Thymus (tissue), 11 donors: ENCODE results near the gene RTP3. TPM values are rescaled to one million over a fixed set of nuclear protein-coding genes. Genes with fewer than 3 reads are reported as not detected.

Source experiments
- DNase-seq, 9 donors: peaks; one replicate each; pipeline ENCODE4 v3.0.0-alpha.2; 2013; ENCODE audit warnings: low spot score in 9 of 9, low read depth in 6 of 9, missing footprints in 1 of 9
- H3K27ac ChIP-seq, 2 donors: one replicate each; pipeline ENCODE4 v1.5.1; 2013; ENCODE audit warnings: control low read depth in 1 of 2, low read depth in 1 of 2, low read length in 1 of 2, mild to moderate bottlenecking in 1 of 2, moderate library complexity in 1 of 2
- H3K27me3 ChIP-seq, 2 donors: one replicate each; pipeline ENCODE4 v1.5.1; 2013; ENCODE audit warnings: low read length in 1 of 2; ENCODE audit not compliant: control insufficient read depth in 2 of 2, insufficient read depth in 1 of 2
- H3K36me3 ChIP-seq, 2 donors: one replicate each; pipeline ENCODE4 v1.5.1; 2013; ENCODE audit warnings: low read length in 1 of 2, mild to moderate bottlenecking in 1 of 2, moderate library complexity in 1 of 2; ENCODE audit not compliant: control insufficient read depth in 2 of 2, insufficient read depth in 2 of 2
- H3K4me1 ChIP-seq, 2 donors: one replicate each; pipeline ENCODE4 v1.5.1; 2013; ENCODE audit warnings: low read length in 2 of 2; ENCODE audit not compliant: control insufficient read depth in 2 of 2, insufficient read depth in 2 of 2
- H3K4me3 ChIP-seq, 2 donors: one replicate each; pipeline ENCODE4 v1.5.1; 2013; ENCODE audit warnings: low read length in 2 of 2, control low read depth in 1 of 2, mild to moderate bottlenecking in 1 of 2
- H3K9me3 ChIP-seq, 2 donors: one replicate each; pipeline ENCODE4 v1.5.1; 2013; ENCODE audit warnings: low read length in 1 of 2, mild to moderate bottlenecking in 1 of 2; ENCODE audit not compliant: control insufficient read depth in 2 of 2, insufficient read depth in 1 of 2
- WGBS: extraction: QIAGEN DNeasy Blood & Tissue Kit; methylation state at CpG from one replicate; pipeline ENCODE4 v1.1.7; 2013; 5-methylcytosine and 5-hydroxymethylcytosine counted together
- polyA plus RNA-seq: library from polyadenylated mRNA; stranded (reverse); fragments of 200-250 nt; gene quantifications from one replicate; pipeline ENCODE4 v1.2.3, GENCODE V29; 2013
- total RNA-seq: library from RNA; stranded (reverse); fragments of 120-200 nt; gene quantifications from one replicate; pipeline ENCODE4 v1.2.4, GENCODE V29; 2013
- donor health status: healthy.

Gene RTP3
- total and polyA plus RNA-seq, 2 donors = 0.07 TPM; not detected in 1

- 96% methylated on average over 5 of the region's 5 CpGs for WGBS
Measured at GRCh38 chr3:46479021-46479420, 18.8 kb upstream of the RTP3 start.

GRCh38 chr3:46479696-46480095, 18.1 kb upstream of the RTP3 start:
- no peaks in the 10 kb centered on the region for H3K27me3 ChIP-seq
- H3K36me3 ChIP-seq = no peaks in the 10 kb centered on the region
- no peak for DNase-seq
- H3K27ac ChIP-seq = no peak overlapping the region
- H3K4me3 ChIP-seq = no peak overlapping the region
- no peaks in the 10 kb centered on the region for H3K9me3 ChIP-seq
- 89% methylated on average over 5 of the region's 5 CpGs for WGBS
- H3K4me1 ChIP-seq = no peaks in the 10 kb centered on the region

More at GRCh38 chr3:46479021-46479420, 18.8 kb upstream of the RTP3 start:
- Histone ChIP-seq H3K4me1 (no peaks in the 10 kb centered on the region), H3K9me3 (no peaks in the 10 kb centered on the region), H3K27ac (no peak overlapping the region), H3K27me3 (no peaks in the 10 kb centered on the region), H3K4me3 (no peak overlapping the region), H3K36me3 (no peaks in the 10 kb centered on the region)
- DNase-seq = no peak

- no peaks in the 10 kb centered on the region for H3K36me3 ChIP-seq
- DNase-seq = no peak
- H3K4me1 ChIP-seq = no peaks in the 10 kb centered on the region
- H3K27me3 ChIP-seq = no peaks in the 10 kb centered on the region
- WGBS = 94% methylated on average over 6 of the region's 6 CpGs
- H3K4me3 ChIP-seq = no peak overlapping the region
- H3K27ac ChIP-seq = no peak overlapping the region
- no peaks in the 10 kb centered on the region for H3K9me3 ChIP-seq
Measured at GRCh38 chr3:46480491-46481195, 17.1 kb upstream of the RTP3 start.

GRCh38 chr3:46481636-46482035, 16.1 kb upstream of the RTP3 start:
- Histone ChIP-seq H3K27ac (no peak overlapping the region), H3K36me3 (no peaks in the 10 kb centered on the region), H3K27me3 (no peaks in the 10 kb centered on the region), H3K9me3 (no peaks in the 10 kb centered on the region), H3K4me3 (no peak overlapping the region), H3K4me1 (no peaks in the 10 kb centered on the region)
- no peak for DNase-seq
- 96% methylated on average over 4 of the region's 4 CpGs for WGBS

GRCh38 chr3:46482632-46483350, 15.0 kb upstream of the RTP3 start:
- Histone ChIP-seq H3K4me1 (no peaks in the 10 kb centered on the region), H3K27ac (no peak overlapping the region), H3K4me3 (no peak overlapping the region), H3K27me3 (no peaks in the 10 kb centered on the region), H3K9me3 (no peaks in the 10 kb centered on the region), H3K36me3 (no peaks in the 10 kb centered on the region)
- WGBS = 98% methylated on average over 1 of the region's 1 CpG
- no peak for DNase-seq

GRCh38 chr3:46483825-46484224, 14.0 kb upstream of the RTP3 start:
- Histone ChIP-seq H3K27ac (no peak overlapping the region), H3K27me3 (no peaks in the 10 kb centered on the region), H3K4me1 (peaks cover under 1 to 2% of the 10 kb centered on the region in 2 donors), H3K36me3 (no peaks in the 10 kb centered on the region), H3K4me3 (no peak overlapping the region), H3K9me3 (no peaks in the 10 kb centered on the region)
- no peak for DNase-seq
- 96% methylated on average over 2 of the region's 2 CpGs for WGBS

GRCh38 chr3:46484388-46484787, 13.4 kb upstream of the RTP3 start:
- Histone ChIP-seq H3K36me3 (no peaks in the 10 kb centered on the region), H3K27me3 (no peaks in the 10 kb centered on the region), H3K4me1 (peaks cover 6 to 7% of the 10 kb centered on the region in 2 donors), H3K4me3 (no peak overlapping the region), H3K27ac (no peak overlapping the region), H3K9me3 (no peaks in the 10 kb centered on the region)
- WGBS = 100% methylated on average over 1 of the region's 1 CpG
- no peak for DNase-seq

GRCh38 chr3:46484911-46485778, 12.6 kb upstream of the RTP3 start:
- H3K4me3 ChIP-seq = no peak overlapping the region
- H3K27me3 ChIP-seq = no peaks in the 10 kb centered on the region
- H3K27ac ChIP-seq = no peak overlapping the region
- DNase-seq = no peak
- 85% methylated on average over 10 of the region's 10 CpGs for WGBS
- no peaks in the 10 kb centered on the region for H3K36me3 ChIP-seq
- no peaks in the 10 kb centered on the region for H3K9me3 ChIP-seq
- peaks cover 12 to 14% of the 10 kb centered on the region in 2 donors for H3K4me1 ChIP-seq

- Histone ChIP-seq H3K36me3 (no peaks in the 10 kb centered on the region), H3K4me1 (peaks cover 12 to 14% of the 10 kb centered on the region in 2 donors), H3K27me3 (no peaks in the 10 kb centered on the region), H3K4me3 (no peak overlapping the region), H3K9me3 (no peaks in the 10 kb centered on the region), H3K27ac (no peak overlapping the region)
- DNase-seq = no peak
- WGBS = 97% methylated on average over 4 of the region's 4 CpGs
Measured at GRCh38 chr3:46485779-46486175, 12.0 kb upstream of the RTP3 start.
